Activated T-cell treated with anti-CD3 and anti-CD28 coated beads, Interleukin-2, amount 50 U/mL, for 4 hours (primary cell): ENCODE data around the gene MMP7. TPM values are rescaled to one million over a fixed set of nuclear protein-coding genes. Genes with fewer than 3 reads are reported as not detected.

Source experiments
- ATAC-seq, 2 donors: fragments of 200-7000 bp; cut with Tn5 transposase; one replicate each; pipeline ENCODE4 v1.10.0; 2021
- DNase-seq: peaks from one replicate; pipeline ENCODE4 v3.0.0-alpha.2; 2020
- H3K27me3 Mint-ChIP-seq: one replicate; pipeline ENCODE4 v1.8.0; 2021; ENCODE audit warnings: low read depth, mixed read lengths
- H3K36me3 Mint-ChIP-seq: one replicate; pipeline ENCODE4 v1.8.0; 2022; ENCODE audit warnings: mixed read lengths; ENCODE audit not compliant: insufficient read depth
- H3K4me1 Mint-ChIP-seq: one replicate; pipeline ENCODE4 v1.8.0; 2021; ENCODE audit warnings: low read depth, mixed read lengths
- H3K4me3 Mint-ChIP-seq: one replicate; pipeline ENCODE4 v1.8.0; 2021; ENCODE audit warnings: mild to moderate bottlenecking, moderate library complexity, mixed read lengths
- H3K9me3 Mint-ChIP-seq: one replicate; pipeline ENCODE4 v1.8.0; 2021; ENCODE audit warnings: mixed read lengths
- total RNA-seq, 3 donors: library from RNA; stranded (reverse); gene quantifications; one replicate each; pipeline ENCODE4 v1.2.1, GENCODE V29; 2021

Gene MMP7
- total RNA-seq, 3 donors from 2014 or later, result 0.19 to 0.53 (median 0.47) TPM

- DNase-seq (no peak), ATAC-seq (no peak)
- Mint-ChIP-seq H3K4me1 (peaks cover 19% of the 10 kb centered on the region), H3K27me3 (peaks cover 3% of the 10 kb centered on the region), H3K9me3 (no peaks in the 10 kb centered on the region), H3K36me3 (no peaks in the 10 kb centered on the region), H3K4me3 (no peak overlapping the region)
Observed at GRCh38 chr11:102494216-102494615, 36.3 kb downstream of the MMP7 start.

GRCh38 chr11:102493524-102493923 lies 37.0 kb downstream of the MMP7 start:
- no peak for ATAC-seq
- peaks cover 3% of the 10 kb centered on the region for H3K27me3 Mint-ChIP-seq
- no peak for DNase-seq
- H3K36me3 Mint-ChIP-seq, result no peaks in the 10 kb centered on the region
- H3K9me3 Mint-ChIP-seq, result no peaks in the 10 kb centered on the region
- no peak overlapping the region for H3K4me3 Mint-ChIP-seq
- peaks cover 21% of the 10 kb centered on the region for H3K4me1 Mint-ChIP-seq

DNA sequence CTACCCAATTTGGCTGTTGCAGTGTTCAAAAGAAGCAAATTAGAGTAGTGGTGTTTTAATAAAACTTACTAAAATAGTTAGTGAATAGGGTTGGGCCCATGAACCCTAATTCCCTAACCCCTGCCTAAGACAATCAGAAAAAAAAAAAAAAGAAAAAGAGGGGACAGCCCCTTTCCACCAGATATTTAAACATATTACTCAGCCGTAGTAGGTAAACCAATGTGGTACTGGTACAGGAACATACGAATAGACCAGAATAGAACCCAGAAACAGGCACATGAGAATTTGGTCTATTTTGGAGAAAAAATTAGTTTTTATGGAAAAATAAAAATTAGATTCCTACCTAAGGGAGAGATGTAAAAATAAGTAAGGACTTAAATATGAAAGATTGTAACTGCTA lies 38.6 kb downstream of the MMP7 start:
- H3K4me3 Mint-ChIP-seq, result no peak overlapping the region
- DNase-seq (no peak), ATAC-seq (no peak)
- H3K4me1 Mint-ChIP-seq, result peaks cover 29% of the 10 kb centered on the region
- no peaks in the 10 kb centered on the region for H3K36me3 Mint-ChIP-seq
- H3K9me3 Mint-ChIP-seq, result no peaks in the 10 kb centered on the region
- peaks cover 3% of the 10 kb centered on the region for H3K27me3 Mint-ChIP-seq

DNA sequence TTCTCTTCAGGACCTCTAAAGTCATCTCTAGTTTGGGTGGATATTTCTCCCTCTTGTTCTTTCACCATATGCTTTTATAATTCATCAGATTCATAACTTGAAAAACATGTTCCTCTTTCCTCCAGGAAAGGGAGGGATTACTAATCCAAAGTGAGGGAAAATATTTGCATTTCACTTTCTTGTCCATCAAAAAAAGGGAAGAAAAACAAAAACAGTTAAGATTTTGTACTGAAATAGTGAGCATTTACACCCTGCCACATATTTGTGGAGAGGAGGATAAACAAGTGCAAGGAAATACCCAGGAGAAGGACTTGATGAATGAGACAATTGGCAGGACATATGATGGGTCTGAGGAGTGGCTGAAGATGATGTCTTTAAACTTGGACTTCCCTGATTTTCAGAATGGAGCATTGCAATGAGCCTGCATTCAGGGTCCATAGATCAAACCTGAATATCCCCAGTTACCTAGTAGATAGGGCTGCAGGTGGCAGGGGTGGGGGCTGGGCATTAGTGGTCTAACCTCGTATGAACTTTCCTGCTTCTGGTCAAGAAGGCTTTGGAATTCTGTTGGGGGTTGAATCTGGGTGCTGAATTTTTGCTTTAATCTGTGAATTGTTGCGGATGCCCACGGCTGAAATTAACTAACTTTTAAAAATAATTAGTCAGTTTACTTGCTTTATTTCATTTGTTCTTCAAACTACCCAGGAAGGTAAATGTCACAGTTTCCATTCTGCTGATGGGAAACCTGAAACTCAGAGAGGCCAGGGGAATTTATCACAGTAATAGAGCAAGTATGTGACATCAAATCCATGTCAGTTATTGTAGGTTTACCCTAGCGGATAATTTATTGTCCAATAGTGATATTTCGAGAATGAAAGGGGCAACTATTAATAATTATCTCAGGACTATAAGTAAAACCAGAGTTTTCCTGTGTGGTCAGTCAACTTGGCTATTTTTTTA lies 41.1 kb downstream of the MMP7 start:
- H3K9me3 Mint-ChIP-seq, result no peaks in the 10 kb centered on the region
- H3K36me3 Mint-ChIP-seq, result no peaks in the 10 kb centered on the region
- DNase-seq (no peak), ATAC-seq (no peak)
- no peaks in the 10 kb centered on the region for H3K27me3 Mint-ChIP-seq
- H3K4me3 Mint-ChIP-seq, result no peak overlapping the region
- H3K4me1 Mint-ChIP-seq, result peaks cover 22% of the 10 kb centered on the region

- ATAC-seq (peak in 1 of 2 donors; percentile 32), DNase-seq (no peak)
- H3K4me1 Mint-ChIP-seq, result peaks cover 22% of the 10 kb centered on the region
- H3K9me3 Mint-ChIP-seq, result no peaks in the 10 kb centered on the region
- no peaks in the 10 kb centered on the region for H3K27me3 Mint-ChIP-seq
- H3K4me3 Mint-ChIP-seq, result no peak overlapping the region
- H3K36me3 Mint-ChIP-seq, result no peaks in the 10 kb centered on the region
Observed at GRCh38 chr11:102488208-102488607, 42.3 kb downstream of the MMP7 start.

GRCh38 chr11:102487214-102487613 lies 43.3 kb downstream of the MMP7 start:
- ATAC-seq, result no peak
- no peaks in the 10 kb centered on the region for H3K27me3 Mint-ChIP-seq
- peaks cover 20% of the 10 kb centered on the region for H3K4me1 Mint-ChIP-seq
- no peak for DNase-seq
- no peak overlapping the region for H3K4me3 Mint-ChIP-seq
- H3K36me3 Mint-ChIP-seq, result no peaks in the 10 kb centered on the region
- no peaks in the 10 kb centered on the region for H3K9me3 Mint-ChIP-seq

- Mint-ChIP-seq H3K4me3 (no peak overlapping the region), H3K4me1 (peaks cover 17% of the 10 kb centered on the region), H3K36me3 (no peaks in the 10 kb centered on the region), H3K27me3 (no peaks in the 10 kb centered on the region), H3K9me3 (no peaks in the 10 kb centered on the region)
- ATAC-seq (no peak), DNase-seq (no peak)
Observed at GRCh38 chr11:102486584-102486983, 44.0 kb downstream of the MMP7 start.

DNA sequence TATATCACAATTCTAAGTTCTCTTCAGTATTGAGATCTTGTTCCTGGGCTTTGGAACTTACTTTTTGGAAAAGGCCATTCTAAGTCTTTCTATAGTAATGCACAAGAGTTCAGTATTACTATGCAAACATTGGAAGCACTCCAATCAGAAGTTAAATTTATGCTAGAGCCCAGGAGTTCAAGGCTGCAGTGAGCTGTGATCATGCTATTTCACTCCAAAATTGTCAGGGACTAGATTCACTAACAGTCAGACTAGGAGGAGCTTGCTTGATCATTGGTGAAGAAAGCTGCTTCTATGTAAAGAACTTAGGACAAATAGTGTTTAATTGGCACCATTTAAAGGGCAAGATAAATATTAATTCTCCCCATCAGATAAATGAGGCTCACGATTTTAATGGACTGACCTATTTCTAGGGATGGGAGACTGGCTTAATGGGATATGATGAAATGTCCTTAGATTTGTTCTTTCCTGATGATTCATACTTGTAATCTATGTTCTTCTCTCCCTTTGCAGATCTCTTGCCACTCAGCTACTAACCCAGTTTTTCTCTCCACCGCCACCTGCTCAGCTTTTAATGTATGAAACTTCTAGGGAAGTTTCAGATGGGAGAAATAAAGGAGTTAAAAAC lies 45.3 kb downstream of the MMP7 start:
- no peaks in the 10 kb centered on the region for H3K27me3 Mint-ChIP-seq
- DNase-seq (no peak), ATAC-seq (no peak)
- no peak overlapping the region for H3K4me3 Mint-ChIP-seq
- H3K4me1 Mint-ChIP-seq, result peaks cover 17% of the 10 kb centered on the region
- no peaks in the 10 kb centered on the region for H3K36me3 Mint-ChIP-seq
- no peaks in the 10 kb centered on the region for H3K9me3 Mint-ChIP-seq

DNA sequence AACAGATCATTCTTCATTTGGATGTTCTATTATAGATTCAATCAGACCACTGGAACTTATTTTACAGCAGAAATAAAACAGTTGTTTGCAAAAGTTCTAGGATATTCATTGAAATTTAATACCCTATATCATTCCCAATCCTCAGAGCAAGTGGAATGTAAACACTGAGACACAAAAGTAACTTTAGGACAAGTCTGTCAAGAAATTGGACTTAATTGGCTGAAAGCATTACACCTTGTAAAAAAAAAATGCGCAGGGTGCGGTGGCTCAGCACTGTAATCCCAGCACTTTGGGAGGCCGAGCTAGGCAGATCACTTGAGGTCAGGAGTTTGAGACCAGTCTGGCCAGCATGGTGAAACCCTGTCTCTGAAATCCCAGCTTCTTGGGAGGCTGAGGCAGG lies 48.1 kb downstream of the MMP7 start:
- Mint-ChIP-seq H3K27me3 (no peaks in the 10 kb centered on the region), H3K4me1 (peaks cover 14% of the 10 kb centered on the region), H3K9me3 (no peaks in the 10 kb centered on the region), H3K36me3 (no peaks in the 10 kb centered on the region), H3K4me3 (no peak overlapping the region)
- DNase-seq, result no peak
- ATAC-seq, result no peak

GRCh38 chr11:102479733-102480132 lies 50.8 kb downstream of the MMP7 start:
- H3K36me3 Mint-ChIP-seq, result no peaks in the 10 kb centered on the region
- no peaks in the 10 kb centered on the region for H3K27me3 Mint-ChIP-seq
- H3K4me1 Mint-ChIP-seq, result peaks cover 31% of the 10 kb centered on the region
- H3K4me3 Mint-ChIP-seq, result no peak overlapping the region
- no peaks in the 10 kb centered on the region for H3K9me3 Mint-ChIP-seq
- DNase-seq (no peak), ATAC-seq (no peak)

GRCh38 chr11:102478673-102479299 lies 51.8 kb downstream of the MMP7 start:
- no peak overlapping the region for H3K4me3 Mint-ChIP-seq
- ATAC-seq (no peak), DNase-seq (no peak)
- H3K27me3 Mint-ChIP-seq, result no peaks in the 10 kb centered on the region
- H3K36me3 Mint-ChIP-seq, result no peaks in the 10 kb centered on the region
- H3K4me1 Mint-ChIP-seq, result peaks cover 40% of the 10 kb centered on the region
- H3K9me3 Mint-ChIP-seq, result no peaks in the 10 kb centered on the region

GRCh38 chr11:102476812-102477211 lies 53.7 kb downstream of the MMP7 start:
- H3K4me3 Mint-ChIP-seq, result no peak overlapping the region
- DNase-seq, result no peak
- peaks cover 51% of the 10 kb centered on the region for H3K4me1 Mint-ChIP-seq
- no peaks in the 10 kb centered on the region for H3K27me3 Mint-ChIP-seq
- H3K36me3 Mint-ChIP-seq, result no peaks in the 10 kb centered on the region
- no peaks in the 10 kb centered on the region for H3K9me3 Mint-ChIP-seq
- ATAC-seq, result peak; percentile 59 to 61

DNA sequence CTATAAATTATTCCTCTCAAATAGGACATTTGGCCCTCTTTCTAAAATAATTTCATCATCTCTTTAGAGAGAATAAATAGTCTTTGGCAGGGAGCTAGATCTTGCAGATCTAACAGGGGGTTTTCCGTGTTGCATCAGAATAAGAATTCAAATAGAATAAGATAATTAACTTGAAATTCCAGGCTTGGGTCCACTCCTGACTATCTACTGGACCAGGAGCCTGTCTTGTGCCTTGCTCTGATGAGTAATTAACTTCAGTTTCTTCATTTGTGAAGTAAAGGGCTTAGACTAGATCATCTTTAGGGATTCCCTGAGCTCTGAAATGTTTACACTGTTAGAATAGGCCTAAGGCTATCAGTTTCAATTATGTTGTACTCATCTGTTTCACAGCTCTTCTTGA lies 54.5 kb downstream of the MMP7 start:
- Mint-ChIP-seq H3K4me3 (no peak overlapping the region), H3K27me3 (no peaks in the 10 kb centered on the region), H3K4me1 (peaks cover 58% of the 10 kb centered on the region), H3K36me3 (no peaks in the 10 kb centered on the region), H3K9me3 (no peaks in the 10 kb centered on the region)
- ATAC-seq (peak; percentile 34 to 42), DNase-seq (no peak)

GRCh38 chr11:102473543-102473942 lies 57.0 kb downstream of the MMP7 start:
- Mint-ChIP-seq H3K4me3 (no peak overlapping the region), H3K36me3 (no peaks in the 10 kb centered on the region), H3K27me3 (no peaks in the 10 kb centered on the region), H3K4me1 (peaks cover 75% of the 10 kb centered on the region), H3K9me3 (no peaks in the 10 kb centered on the region)
- ATAC-seq, result peak; percentile 23 to 27
- DNase-seq, result no peak
